Measurements from ENCODE around the gene TTLL9. TPM values are rescaled to one million over a fixed set of nuclear protein-coding genes. Genes with fewer than 3 reads are reported as not detected.
A peak's percentile ranks its signal among the peaks of the same experiment; 100 is the strongest.

Gene TTLL9
- total and polyA plus RNA-seq, 10 of the 15 experiments (the other 5 are each of a cell fraction or from before 2014, with no cell fraction given): 0.03 to 0.77 (median 0.11) TPM; not detected in 2

GRCh38 chr20:31835554-31835953 lies 34.9 kb upstream of the TTLL9 start:
- Histone ChIP-seq H3K4me3 (no peak overlapping the region), H3K27me3 (replicated peaks in 1 of 2; ENCODE audit: control insufficient read depth in 2 of 2, insufficient read depth in 2 of 2, low read length in 1 of 2) (no peaks in the 10 kb centered on the region), H3K36me3 (ENCODE audit: control insufficient read depth in 2 of 2, insufficient read depth in 2 of 2, low read length in 1 of 2) (no peaks in the 10 kb centered on the region; a peak in 1 of 4 replicates), H3K9ac (ENCODE audit: control insufficient read depth, insufficient read depth, low read length) (no peak overlapping the region), H4K20me1 (ENCODE audit: control insufficient read depth, insufficient read depth) (no peaks in the 10 kb centered on the region), H3K4me2 (ENCODE audit: control insufficient read depth, insufficient read depth) (no peak overlapping the region), H2AFZ (ENCODE audit: control insufficient read depth, low read depth, low read length) (no peak overlapping the region), H3K27ac (ENCODE audit: control insufficient read depth, insufficient read depth) (no peak overlapping the region), H3K9me3 (replicated peaks; ENCODE audit: control insufficient read depth, insufficient read depth, low read length) (no peaks in the 10 kb centered on the region), H3K4me1 (ENCODE audit: control insufficient read depth, insufficient read depth, low read length) (peaks cover 8% of the 10 kb centered on the region; the same call in 1 of the 2 replicates), H3K79me2 (ENCODE audit: control insufficient read depth, insufficient read depth, low read length) (no peaks in the 10 kb centered on the region)
- ChIA-PET POLR2A (no interaction called here), SMC1A (ENCODE audit: uncharacterized antibody, unreplicated experiment) (no interaction called here), RAD21 (ENCODE audit: unreplicated experiment) (no interaction called here), CTCF (interaction anchor here (2.4 to 5.7 kb wide), 4 partner anchors 12 to 17 kb away, joined by 7 to 37 read pairs (median 24); partner anchors contain the start of gene MYLK2)
- in situ Hi-C loops (cut with MboI): no loop called here
- TF ChIP-seq HDAC6 (IDR thresholded peaks at IDR 0.05; ENCODE audit: unreplicated experiment) (no peak), CEBPB (IDR thresholded peaks at IDR 0.05; ENCODE audit: borderline replicate concordance in 1 of 2, low read depth in 2 of 2, low read length in 2 of 2) (no peak), HDGF (IDR thresholded peaks at IDR 0.05) (no peak), HCFC1 (IDR thresholded peaks at IDR 0.05; ENCODE audit: low read length) (no peak), SREBF1 (IDR thresholded peaks at IDR 0.05; ENCODE audit: low read length) (no peak), RUNX3 (IDR thresholded peaks at IDR 0.05; ENCODE audit: low read length) (no peak), EP300 (IDR thresholded peaks at IDR 0.05; ENCODE audit: borderline replicate concordance in 1 of 2, control insufficient read depth in 1 of 2, low read depth in 2 of 2, low read length in 2 of 2) (no peak), BACH1 (IDR thresholded peaks at IDR 0.05; ENCODE audit: borderline replicate concordance) (no peak), NFYB (IDR thresholded peaks at IDR 0.05; ENCODE audit: insufficient read depth, low read depth, low read length) (no peak), BCL11A (IDR thresholded peaks at IDR 0.05; ENCODE audit: low read depth, low read length) (no peak), BCL3 (IDR thresholded peaks at IDR 0.05; ENCODE audit: borderline replicate concordance, insufficient read depth, low read depth, low read length, poor library complexity, severe bottlenecking) (no peak), SREBF2 (IDR thresholded peaks at IDR 0.05; ENCODE audit: low read length) (no peak), FOS (IDR thresholded peaks at IDR 0.05; ENCODE audit: borderline replicate concordance, extremely low read depth, insufficient read length) (no peak), NFYA (IDR thresholded peaks at IDR 0.05; ENCODE audit: borderline replicate concordance, low read depth, low read length) (no peak)
- WGBS (ENCODE audit: insufficient coverage, insufficient replicate concordance, low lambda C conversion rate, missing lambda C conversion rate): 76% methylated on average over 9 of the region's 9 CpGs
- FAIRE-seq: no peak
- intact Hi-C loops (cut with micrococcal nuclease; ENCODE audit: unreplicated experiment): no loop called here
- no TSS peak for BruUV-seq (replicated peaks)
- DNase-seq (ENCODE audit: low read depth, low spot score): no peak
- peak; percentile 25 for ATAC-seq
